Activated CD8-positive, alpha-beta memory T cell treated with anti-CD3 and anti-CD28 coated beads for 36 hours (primary cell): ENCODE measurements around the gene ALDH3B1. TPM values are rescaled to one million over a fixed set of nuclear protein-coding genes. Genes with fewer than 3 reads are reported as not detected.

Experiments
- CTCF ChIA-PET: fragments of 350-600 bp; sonication (Branson Sonifier 250); formaldehyde crosslinking; loops from one replicate; lab custom pipeline; 2021; ENCODE audit warnings: antibody characterized with exemption; lab: Charles Lee
- POLR2A ChIA-PET: fragments of 350-600 bp; sonication (Branson Sonifier 250); formaldehyde crosslinking; loops from one replicate; lab custom pipeline; 2021; ENCODE audit warnings: antibody characterized with exemption; lab: Charles Lee
- total RNA-seq, 2 experiments: library from RNA; stranded (reverse); gene quantifications; one replicate each; pipeline ENCODE4 v1.2.3, GENCODE V29; 2021

The ALDH3B1 gene
- total RNA-seq, 2 experiments from 2014 or later = not detected

DNA sequence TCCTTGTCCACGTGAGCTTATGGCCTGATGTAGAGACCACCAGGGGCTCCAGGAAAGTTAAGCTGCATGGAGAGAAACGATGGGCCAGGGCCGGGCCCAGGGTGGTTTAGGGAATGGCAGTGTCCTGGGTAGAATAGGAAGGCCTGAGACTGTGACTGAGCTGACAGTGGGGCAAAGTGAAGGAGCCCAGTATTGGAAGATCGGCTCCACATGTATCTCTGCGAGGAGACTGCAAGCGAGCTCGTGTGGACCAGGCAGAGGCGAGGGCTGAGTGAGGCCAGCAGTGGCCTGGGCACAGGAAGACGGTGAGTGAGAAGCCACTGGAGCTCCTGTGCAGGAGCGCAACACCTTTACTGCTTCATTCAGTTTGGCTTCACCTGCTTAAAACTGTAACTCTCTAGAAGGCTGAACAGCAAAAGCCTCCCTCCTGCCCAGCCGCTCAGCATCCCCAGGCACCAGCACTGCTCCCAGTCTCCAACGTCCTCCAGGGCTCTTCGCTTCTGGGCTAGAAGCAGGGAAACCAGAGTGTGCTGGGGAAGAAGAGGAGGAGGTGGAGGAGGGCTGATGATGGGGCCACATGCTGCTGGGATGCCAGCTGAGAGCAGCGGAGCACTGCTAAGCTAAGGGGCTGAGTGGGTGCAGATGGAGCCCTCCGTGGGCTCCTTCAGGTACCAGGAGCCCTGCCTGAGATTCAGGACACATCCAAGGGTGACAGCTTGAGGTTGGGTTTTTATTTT, 42.2 kb downstream of the ALDH3B1 start:
- POLR2A ChIA-PET = interaction anchor here (0.5 to 1.2 kb wide), 2 partner anchors 14 to 176 kb away, joined by 3 to 5 read pairs; partner anchors contain the start of gene TCIRG1
- CTCF ChIA-PET = no interaction called here

DNA sequence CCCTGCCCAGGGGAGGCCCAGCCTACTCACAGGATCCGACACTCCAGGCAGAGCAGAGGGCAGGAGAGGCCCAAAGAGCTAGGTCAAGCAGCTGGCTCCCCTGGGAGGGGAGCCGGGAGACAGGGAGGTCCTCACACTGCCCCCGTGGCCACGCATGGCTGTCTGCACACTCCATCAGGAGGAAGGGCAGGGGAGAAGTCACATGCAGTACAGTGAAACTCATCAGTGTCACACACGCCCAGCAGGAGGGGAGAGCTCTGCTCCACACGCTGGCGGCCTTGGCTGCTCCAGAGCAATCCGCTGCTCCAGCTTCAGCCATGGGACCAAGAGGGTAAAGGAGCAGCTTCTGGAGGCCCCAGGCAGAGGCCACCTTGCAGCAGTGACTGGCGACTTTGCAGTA, 43.0 kb downstream of the ALDH3B1 start:
- ChIA-PET CTCF (no interaction called here), POLR2A (interaction anchor here (0.5 to 1.2 kb wide), 2 partner anchors 15 to 175 kb away, joined by 3 to 5 read pairs; partner anchors contain the start of gene TCIRG1)

DNA sequence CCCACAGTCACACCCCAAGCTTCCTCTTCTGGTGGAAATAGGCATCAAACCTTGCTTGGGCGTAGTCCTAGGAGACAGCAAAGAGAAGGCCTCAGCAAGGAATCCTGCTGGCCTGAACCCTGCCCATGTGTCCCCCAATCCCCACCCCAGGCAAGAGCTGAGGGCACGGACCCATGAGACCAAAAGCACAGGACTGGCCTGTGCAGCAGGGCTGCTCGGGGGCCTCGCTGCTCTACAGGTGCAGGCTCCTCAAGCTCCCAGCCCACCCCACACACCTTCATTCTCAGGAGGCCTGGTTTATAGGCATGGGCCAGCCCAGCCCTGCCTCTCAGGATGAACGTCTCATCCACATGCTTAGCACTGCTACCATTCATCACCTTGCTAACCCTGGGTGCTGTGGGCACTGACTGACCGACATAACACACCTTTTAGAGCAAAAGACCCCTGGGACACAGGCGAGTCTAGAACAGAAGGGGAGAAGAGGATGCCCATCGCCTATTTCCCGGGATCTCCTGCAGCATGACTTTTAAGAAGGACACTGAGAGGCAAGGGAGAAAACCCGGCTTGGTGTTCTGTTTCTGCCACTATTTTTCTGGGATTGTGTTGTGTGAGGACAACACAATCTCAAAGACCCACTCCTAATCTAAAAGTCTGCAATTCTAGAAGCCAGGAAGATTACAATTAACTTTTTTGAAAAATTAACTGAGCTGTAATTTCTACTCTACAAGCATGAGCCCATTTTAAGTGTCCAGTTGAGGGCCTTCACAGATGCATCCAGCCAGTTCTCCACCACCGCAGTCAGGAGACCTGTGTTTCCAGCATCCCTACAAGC, 44.1 kb downstream of the ALDH3B1 start:
- ChIA-PET CTCF (no interaction called here), POLR2A (interaction anchor here (0.6 kb wide), 1 partner anchor 58 kb away, joined by 4 read pairs; no protein-coding TSS in a partner anchor)

DNA sequence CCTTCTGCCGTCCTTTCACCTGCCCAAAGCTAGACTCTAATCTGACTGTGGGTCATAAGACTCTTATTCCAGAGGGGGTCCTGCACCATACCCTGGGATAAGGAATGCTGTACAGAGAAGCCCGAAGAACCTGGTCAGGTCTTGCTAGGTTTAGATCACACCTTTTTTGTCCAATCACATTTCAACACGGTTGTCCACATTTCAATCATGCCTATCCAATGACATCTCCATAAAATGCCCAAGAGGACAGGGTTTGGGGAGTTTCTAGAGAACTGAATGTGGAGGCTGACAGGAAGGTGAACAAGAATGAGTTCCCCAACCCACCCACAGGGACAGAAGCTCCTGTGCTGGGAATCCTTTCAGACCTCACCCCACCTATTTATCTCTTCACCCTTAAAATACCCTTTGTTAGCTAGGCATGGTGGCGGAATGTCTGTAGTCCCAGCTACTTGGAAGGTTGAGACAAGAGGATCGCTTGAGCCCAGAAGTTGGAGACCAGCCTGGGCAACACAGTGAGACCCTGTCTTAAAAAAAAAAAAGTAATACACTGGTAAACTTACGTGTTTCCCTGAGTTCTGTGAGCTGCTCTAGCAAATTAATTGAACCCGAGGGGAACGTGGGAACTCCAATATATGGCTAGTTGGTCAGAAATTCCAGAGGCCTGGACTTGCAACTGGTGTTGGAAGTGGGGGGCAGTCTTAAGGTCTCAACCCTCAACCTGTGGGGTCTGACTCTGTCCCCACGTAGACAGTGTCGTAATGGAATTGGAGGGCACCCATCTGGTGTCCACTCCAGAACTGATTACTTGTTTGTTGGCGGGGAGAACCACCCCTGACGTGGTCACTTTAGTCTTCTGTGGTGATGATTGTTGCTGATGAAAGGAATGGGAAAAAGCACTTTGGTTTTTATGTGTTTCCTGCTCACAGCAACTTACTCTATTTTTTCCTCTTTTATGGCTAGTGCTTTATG, 46.5 kb downstream of the ALDH3B1 start:
- ChIA-PET CTCF (no interaction called here), POLR2A (no interaction called here)

DNA sequence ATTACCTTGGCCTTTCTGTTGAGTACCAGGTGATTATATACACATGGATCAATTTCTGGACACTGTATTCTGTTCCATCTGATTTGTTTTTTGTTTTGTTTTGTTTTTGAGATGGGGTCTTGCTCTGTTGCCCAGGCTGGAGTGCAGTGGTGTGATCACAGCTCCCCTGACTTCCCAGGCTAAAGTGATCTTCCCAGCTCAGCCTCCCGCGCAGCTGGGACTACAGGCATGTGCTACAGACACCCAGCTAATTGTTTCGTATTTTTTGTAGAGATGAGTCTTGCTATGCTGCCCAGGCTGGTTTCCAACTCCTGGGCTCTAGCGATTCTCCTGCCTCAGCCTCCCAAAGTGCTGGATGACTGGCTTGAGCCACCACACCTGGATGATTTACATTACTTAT, 47.7 kb downstream of the ALDH3B1 start:
- ChIA-PET CTCF (no interaction called here), POLR2A (no interaction called here)

DNA sequence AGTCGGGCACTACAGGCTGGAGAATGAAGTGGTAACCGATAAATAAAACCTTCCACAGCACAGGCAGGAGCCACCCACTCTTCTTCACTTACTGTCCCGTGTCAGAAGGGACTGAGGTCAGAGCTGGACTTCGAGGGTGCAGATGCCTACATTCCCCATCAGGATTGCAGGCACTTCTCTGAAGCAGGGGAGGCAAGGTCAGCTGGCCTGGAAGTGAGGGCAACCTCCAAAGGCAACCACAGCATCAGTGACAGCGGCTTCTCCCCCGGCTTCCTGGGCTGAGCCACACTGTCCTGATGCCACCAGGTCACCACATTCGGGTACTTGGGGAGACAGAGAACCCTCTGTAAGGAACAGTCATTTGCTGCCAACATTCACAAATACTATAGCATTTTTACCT, 51.4 kb downstream of the ALDH3B1 start:
- ChIA-PET CTCF (interaction anchor here (0.6 to 0.7 kb wide), 2 partner anchors 31 to 741 kb away, joined by 3 to 5 read pairs; no protein-coding TSS in a partner anchor), POLR2A (no interaction called here)

DNA sequence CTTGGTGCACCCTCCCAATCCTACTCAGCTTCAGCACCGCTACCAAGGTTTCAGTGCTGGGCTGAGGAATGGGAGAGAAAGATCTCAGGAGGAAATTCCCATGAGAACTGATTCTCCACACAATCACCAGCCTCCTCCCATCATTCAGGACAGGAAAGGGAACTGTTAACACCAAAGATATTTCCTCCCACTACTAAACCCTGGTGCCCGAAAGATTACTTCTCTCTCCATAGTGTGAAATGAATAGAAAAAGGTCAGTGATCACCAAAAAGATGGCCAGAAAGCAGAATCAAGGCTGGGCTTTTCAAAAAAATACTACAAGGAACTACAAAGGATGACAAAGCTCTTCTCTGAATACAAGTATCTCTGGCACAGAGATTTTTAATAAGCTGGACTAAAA, 54.8 kb downstream of the ALDH3B1 start:
- CTCF ChIA-PET = interaction anchor here (0.7 to 1.3 kb wide), 2 partner anchors 23 to 1860 kb away, joined by 3 to 5 read pairs; no protein-coding TSS in a partner anchor
- POLR2A ChIA-PET = no interaction called here

DNA sequence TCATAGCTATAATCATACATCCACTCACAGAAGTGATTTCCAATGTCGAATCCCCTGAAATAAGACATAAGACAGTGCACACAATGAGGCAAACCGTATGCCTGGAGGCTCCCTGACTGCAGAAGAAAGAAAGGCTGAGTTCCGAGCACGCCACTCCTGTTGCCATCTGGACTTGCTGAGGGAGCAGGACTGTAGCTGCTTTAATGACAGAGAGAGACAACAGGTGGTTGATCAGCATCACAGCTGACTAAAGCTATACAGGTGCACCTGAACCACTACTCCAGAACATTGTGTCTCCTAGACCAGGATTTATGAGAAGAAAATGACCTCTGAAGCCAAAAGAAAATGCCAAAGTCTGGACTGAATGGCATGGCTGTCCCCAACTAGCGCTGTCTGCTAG, 55.7 kb downstream of the ALDH3B1 start:
- CTCF ChIA-PET = interaction anchor here (1.3 kb wide), 1 partner anchor 22 kb away, joined by 5 read pairs; no protein-coding TSS in a partner anchor
- POLR2A ChIA-PET = no interaction called here

DNA sequence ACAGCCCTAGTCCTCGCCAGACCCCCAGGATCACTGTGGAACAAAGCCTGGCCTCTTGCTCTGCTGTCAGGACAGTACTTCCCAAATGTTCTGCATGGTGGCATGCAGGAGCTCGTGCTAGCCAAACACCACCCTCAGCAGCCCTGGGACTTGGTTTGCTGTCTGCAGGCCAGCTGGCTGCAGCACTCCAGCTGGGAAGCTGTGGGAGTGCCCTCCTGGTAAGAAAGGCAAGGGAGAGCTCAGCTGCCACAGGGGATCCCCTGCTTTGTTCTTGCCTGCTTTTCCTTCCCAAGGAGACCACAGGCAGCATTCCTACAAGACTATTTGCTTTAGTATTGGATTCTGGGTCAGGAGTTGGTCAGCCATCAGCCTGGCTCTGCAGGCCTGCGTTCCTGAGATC, 56.6 kb downstream of the ALDH3B1 start:
- POLR2A ChIA-PET = no interaction called here
- CTCF ChIA-PET = no interaction called here

DNA sequence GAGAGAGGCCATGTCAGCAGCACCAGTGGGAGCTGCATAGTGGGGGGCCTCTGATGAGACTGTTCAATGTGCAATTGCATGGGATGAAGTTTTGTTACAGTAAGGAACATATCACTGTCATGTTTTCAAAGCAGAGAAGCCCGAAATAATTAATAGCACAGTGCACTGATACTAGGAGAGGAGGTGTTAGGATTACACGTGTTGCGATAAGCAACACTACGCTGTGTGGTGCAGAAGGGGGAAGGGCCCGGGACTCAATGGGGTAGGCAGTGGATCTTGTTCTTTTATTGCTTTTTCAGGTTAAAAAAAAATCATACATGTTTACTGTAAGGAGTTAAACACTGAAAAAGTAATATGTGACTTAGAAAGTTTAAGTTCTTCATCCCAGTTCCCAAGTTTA, 57.9 kb downstream of the ALDH3B1 start:
- POLR2A ChIA-PET = no interaction called here
- CTCF ChIA-PET = no interaction called here

DNA sequence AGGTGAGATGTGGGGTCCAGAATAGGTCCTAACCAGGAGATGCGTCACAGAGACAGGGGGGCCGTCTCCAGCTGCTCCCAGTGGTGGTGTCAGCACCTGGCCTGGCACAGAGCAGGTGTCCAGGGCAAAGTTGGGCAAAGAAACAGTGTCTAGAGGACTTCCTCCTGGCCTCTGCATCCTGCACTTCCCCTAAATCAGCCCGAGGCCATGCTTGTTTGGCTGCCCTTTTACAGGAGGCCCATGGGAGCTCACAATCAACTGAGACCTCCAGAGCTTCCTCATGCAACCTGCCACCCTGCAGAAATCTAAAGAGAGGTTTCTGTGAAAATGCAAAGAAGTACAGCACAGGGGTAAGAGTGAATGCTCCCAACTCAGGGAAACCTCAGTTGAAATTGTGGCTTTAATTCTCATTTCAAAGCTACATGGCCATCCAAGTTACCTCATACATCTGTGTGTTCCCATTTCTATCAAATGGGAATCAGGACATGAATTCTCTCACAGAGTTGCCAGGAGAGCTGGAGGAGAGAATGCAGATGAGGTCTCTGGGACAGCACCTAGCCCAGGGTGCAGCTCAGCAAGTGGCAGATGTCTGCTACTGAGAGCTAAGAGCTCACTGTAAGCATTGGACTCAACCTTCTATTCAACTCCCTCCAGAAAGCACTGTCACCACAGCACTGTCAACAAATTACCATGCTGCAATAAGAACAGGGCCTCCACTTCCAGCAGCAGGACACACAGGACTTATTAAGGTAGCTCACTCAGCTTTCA, 61.3 kb downstream of the ALDH3B1 start:
- CTCF ChIA-PET = no interaction called here
- POLR2A ChIA-PET = no interaction called here

DNA sequence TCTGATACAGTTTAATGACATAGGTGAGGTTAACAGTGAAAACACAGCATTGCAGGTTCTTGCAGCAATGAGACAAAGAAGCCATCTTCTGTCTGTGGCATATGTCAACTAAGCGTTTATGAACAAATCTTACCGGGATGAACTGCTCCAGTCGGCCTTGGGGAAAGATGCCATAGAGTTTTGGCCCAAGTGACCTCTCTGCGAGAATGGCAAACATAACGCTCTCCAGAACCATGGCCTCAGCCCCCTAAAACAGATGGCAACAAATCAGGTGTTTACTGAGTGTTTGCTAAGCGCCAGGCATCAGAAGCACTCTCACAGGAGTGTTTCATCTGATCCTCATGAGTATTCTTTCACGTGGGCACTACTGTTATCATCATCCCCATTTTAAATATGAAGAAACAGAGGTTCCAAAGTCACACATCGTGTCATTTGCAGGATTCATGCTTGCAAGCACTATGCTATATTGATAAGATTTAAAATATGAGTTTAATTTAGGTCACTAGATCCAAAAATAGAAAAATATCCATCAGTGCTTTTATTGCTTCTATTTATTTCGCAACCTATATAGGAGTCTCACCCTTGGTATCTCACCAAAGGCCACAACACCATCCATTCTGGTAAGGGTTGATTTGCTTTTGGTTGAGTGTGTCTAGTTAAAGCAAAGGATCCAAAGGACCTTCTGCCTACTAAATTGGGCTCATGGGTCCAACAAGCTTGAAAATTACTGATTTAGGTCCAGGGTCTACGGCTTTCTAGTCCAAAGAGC, 64.6 kb downstream of the ALDH3B1 start:
- ChIA-PET POLR2A (no interaction called here), CTCF (no interaction called here)

DNA sequence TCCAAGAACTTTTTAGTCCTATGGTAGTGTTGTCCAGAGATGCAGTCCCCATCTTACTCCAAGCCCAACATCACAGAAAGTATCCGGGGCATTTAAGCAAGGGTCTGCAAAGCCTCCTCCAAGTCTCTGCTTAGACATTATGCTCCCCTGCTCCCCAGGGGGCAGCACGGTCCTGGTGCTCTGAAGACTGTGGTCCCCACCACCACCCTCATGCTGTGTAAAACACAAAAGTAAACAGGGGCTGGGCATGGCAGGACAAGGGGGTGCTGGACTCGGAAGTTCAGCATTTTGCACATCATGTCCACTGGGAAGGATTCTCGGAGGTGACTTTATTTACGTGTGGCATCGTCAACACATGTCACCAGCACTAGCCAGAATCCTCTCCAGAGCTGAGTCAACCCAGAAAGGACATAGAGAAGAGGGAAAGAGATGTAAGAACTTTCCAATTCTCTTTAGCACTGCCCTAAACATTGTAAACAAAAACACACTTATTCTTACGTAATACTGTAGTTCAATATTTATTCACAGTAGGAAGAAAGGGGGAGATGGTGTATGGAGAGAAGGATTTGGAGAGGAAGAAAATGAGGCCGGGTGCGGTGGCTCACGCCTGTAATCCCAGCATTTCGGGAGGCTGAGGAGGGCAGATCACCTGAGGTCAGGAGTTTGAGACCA, 66.4 kb downstream of the ALDH3B1 start:
- ChIA-PET POLR2A (no interaction called here), CTCF (interaction anchor here (0.5 kb wide), 1 partner anchor 1143 kb away, joined by 3 read pairs; no protein-coding TSS in a partner anchor)

DNA sequence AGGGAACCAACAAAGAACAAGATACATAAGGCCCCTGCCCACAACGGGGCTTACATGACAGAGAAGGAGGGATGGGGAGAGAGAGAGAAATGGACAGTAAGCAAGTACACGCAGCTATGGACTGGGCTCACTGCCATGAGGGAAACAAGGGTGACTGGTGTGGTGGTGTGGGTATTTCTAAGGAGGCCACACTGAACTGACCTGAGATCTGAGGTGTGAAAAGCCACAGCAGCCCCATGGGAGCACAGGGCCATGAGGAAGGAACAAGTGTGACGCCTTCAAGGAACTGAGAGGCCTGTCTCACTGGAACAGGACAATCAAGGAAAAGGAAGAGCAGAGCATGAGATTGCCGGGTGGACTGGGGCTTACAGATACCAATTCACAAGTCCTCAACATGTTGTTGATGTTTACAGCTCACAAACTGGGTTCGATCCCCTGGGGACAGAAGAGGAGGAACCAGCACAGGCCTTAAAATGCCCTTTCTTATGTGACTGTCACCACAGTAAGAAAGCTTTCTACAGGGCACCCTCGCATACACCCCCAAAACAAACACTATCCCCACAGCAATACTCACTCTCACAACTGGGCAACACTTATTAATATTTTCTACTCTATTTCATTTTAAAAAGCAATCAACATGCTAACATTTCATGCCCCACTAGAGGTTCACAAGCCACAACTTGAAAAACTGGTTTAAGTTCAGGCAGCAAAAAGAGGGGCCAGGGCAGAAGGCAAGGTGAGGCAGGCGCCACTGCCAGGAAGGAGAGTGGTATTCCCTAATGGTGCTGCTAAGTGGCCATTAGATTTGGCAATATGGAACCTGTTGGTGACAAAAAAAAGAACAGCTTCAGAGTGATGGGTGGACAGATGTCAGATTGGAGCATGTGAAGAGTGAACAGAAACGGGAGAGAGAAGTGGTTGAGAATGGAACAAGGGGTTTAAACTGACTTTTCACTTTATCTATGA, 67.8 kb downstream of the ALDH3B1 start:
- ChIA-PET POLR2A (no interaction called here), CTCF (no interaction called here)
